Activated T-helper 17 cell treated with anti-CD3 and anti-CD28 coated beads, Interleukin-2, amount 50 U/mL, for 72 hours (primary cell): ENCODE measurements around the gene BIRC6. TPM values are rescaled to one million over a fixed set of nuclear protein-coding genes. Genes with fewer than 3 reads are reported as not detected.
A peak's percentile ranks its signal among the peaks of the same experiment; 100 is the strongest.
"Not testable (repeated sequence)": the region's sequence is repeated elsewhere in the genome, so short reads cannot be mapped to it uniquely, and the experiment has no call there.

Experiments used
- ATAC-seq: fragments of 150-1000 bp; cut with Tn5 transposase; replicated peaks from 2 replicates; pipeline ENCODE4 v1.10.0; 2021; ENCODE audit warnings: mild to moderate bottlenecking, moderate library complexity
- H3K27ac Mint-ChIP-seq: one replicate; pipeline ENCODE4 v1.8.0; 2022; ENCODE audit warnings: mixed read lengths
- H3K27me3 Mint-ChIP-seq: one replicate; pipeline ENCODE4 v1.8.0; 2022; ENCODE audit warnings: mixed read lengths
- H3K36me3 Mint-ChIP-seq: one replicate; pipeline ENCODE4 v1.8.0; 2022; ENCODE audit warnings: low read depth, mild to moderate bottlenecking, mixed read lengths
- H3K4me1 Mint-ChIP-seq: one replicate; pipeline ENCODE4 v1.8.0; 2022; ENCODE audit warnings: mixed read lengths
- H3K4me3 Mint-ChIP-seq: one replicate; pipeline ENCODE4 v1.8.0; 2022; ENCODE audit warnings: mild to moderate bottlenecking, mixed read lengths
- H3K9me3 Mint-ChIP-seq: one replicate; pipeline ENCODE4 v1.8.0; 2022; ENCODE audit warnings: mixed read lengths
- total RNA-seq, 2 donors: library from RNA; stranded (reverse); gene quantifications; one replicate each; pipeline ENCODE4 v1.2.3, GENCODE V29; 2022

Gene BIRC6
- total RNA-seq, 2 donors from 2014 or later: 114 to 117 TPM

DNA sequence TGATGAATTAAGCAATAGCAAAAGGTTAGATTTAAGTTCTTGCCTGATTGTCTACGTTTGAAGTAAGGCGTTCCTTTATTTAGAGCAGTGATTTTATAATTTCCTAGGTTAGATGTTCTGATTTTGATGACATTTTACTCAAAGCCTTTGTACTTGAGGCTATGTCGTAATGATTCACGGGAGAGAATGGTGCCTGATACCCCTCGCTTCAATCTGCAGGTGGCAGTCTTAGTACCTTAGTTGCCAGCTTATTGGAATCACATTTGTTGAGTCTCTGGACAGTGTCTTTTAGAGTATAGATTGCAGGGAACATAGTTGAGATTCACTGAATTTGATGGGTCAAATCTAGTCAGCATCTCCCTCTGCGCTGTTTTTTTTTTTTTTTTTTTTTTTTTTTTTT lies 89.5 kb downstream of the BIRC6 start:
- Mint-ChIP-seq H3K36me3 (peaks cover 83% of the 10 kb centered on the region), H3K27ac (no peak overlapping the region), H3K27me3 (no peaks in the 10 kb centered on the region), H3K9me3 (no peaks in the 10 kb centered on the region), H3K4me1 (peaks cover 5% of the 10 kb centered on the region), H3K4me3 (no peak overlapping the region)
- ATAC-seq: no peak

- peaks cover 5% of the 10 kb centered on the region for H3K4me1 Mint-ChIP-seq
Measured at GRCh38 chr2:32450851-32451250, 94.0 kb downstream of the BIRC6 start.

GRCh38 chr2:32452338-32453064 lies 95.7 kb downstream of the BIRC6 start:
- Mint-ChIP-seq H3K9me3 (no peaks in the 10 kb centered on the region), H3K4me1 (peaks cover 5% of the 10 kb centered on the region), H3K27ac (no peak overlapping the region), H3K36me3 (peaks cover 91% of the 10 kb centered on the region), H3K4me3 (no peak overlapping the region), H3K27me3 (no peaks in the 10 kb centered on the region)
- no peak for ATAC-seq

More at GRCh38 chr2:32450851-32451250, 94.0 kb downstream of the BIRC6 start:
- Mint-ChIP-seq H3K4me3 (no peak overlapping the region), H3K27ac (no peak overlapping the region), H3K36me3 (peaks cover 82% of the 10 kb centered on the region), H3K9me3 (no peaks in the 10 kb centered on the region), H3K27me3 (no peaks in the 10 kb centered on the region)
- peak; percentile 35 for ATAC-seq

GRCh38 chr2:32453242-32454062 lies 96.6 kb downstream of the BIRC6 start:
- no peaks in the 10 kb centered on the region for H3K27me3 Mint-ChIP-seq
- peaks cover 98% of the 10 kb centered on the region for H3K36me3 Mint-ChIP-seq
- no peak overlapping the region for H3K4me3 Mint-ChIP-seq
- no peak overlapping the region for H3K27ac Mint-ChIP-seq
- no peaks in the 10 kb centered on the region for H3K9me3 Mint-ChIP-seq
- H3K4me1 Mint-ChIP-seq: peaks cover 5% of the 10 kb centered on the region
- no peak for ATAC-seq

DNA sequence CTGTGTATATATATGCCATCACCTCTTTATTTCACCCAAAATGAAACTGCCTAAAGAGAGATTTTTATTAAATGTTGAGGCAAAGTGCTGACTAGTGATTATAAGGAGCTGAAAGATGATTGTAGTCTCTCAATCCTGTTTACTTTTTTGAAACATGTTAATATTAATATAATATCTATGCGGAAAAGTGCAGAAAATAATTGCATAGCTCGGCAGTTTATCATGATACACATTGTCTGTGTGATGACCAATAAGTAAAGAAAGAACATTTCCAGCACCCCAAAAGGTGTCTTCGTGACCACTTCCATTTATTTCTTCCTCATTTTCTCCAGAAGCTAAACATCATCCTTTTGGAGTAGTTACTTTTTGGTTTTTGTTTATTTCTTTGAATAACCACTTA lies 99.0 kb downstream of the BIRC6 start:
- ATAC-seq: no peak
- H3K9me3 Mint-ChIP-seq: no peaks in the 10 kb centered on the region
- H3K4me3 Mint-ChIP-seq: no peak overlapping the region
- H3K36me3 Mint-ChIP-seq: peaks cover 91% of the 10 kb centered on the region
- peaks cover 4% of the 10 kb centered on the region for H3K4me1 Mint-ChIP-seq
- H3K27ac Mint-ChIP-seq: no peak overlapping the region
- no peaks in the 10 kb centered on the region for H3K27me3 Mint-ChIP-seq

DNA sequence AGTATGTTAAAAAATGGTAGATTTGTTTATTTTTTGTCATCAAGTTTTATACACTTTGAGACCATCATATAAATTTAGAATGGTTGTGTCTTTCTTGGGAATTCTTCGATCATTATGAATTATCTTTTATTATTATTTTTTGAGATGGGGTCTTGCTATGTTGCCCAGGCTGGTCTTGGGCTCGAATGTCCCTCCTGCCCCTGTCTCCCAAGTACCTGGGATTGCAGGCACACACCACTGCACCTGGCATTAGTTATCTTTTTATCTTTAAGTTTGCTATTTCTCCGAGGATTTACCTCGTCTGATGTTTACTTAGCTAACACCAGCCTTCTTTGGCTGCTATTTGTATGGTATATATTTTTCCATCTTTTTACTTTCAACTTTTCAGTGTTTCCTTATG lies 100.0 kb downstream of the BIRC6 start:
- H3K27ac Mint-ChIP-seq: no peak overlapping the region
- no peaks in the 10 kb centered on the region for H3K4me1 Mint-ChIP-seq
- peaks cover 84% of the 10 kb centered on the region for H3K36me3 Mint-ChIP-seq
- no peak overlapping the region for H3K4me3 Mint-ChIP-seq
- H3K27me3 Mint-ChIP-seq: no peaks in the 10 kb centered on the region
- ATAC-seq: no peak
- no peaks in the 10 kb centered on the region for H3K9me3 Mint-ChIP-seq

GRCh38 chr2:32457814-32458213 lies 101.0 kb downstream of the BIRC6 start:
- ATAC-seq: no peak
- no peak overlapping the region for H3K27ac Mint-ChIP-seq
- H3K4me3 Mint-ChIP-seq: no peak overlapping the region
- no peaks in the 10 kb centered on the region for H3K27me3 Mint-ChIP-seq
- H3K36me3 Mint-ChIP-seq: peaks cover 84% of the 10 kb centered on the region
- no peaks in the 10 kb centered on the region for H3K9me3 Mint-ChIP-seq
- H3K4me1 Mint-ChIP-seq: no peaks in the 10 kb centered on the region

- not testable (repeated sequence) for H3K4me1 Mint-ChIP-seq, H3K9me3 Mint-ChIP-seq, H3K27me3 Mint-ChIP-seq, H3K4me3 Mint-ChIP-seq, ATAC-seq, H3K27ac Mint-ChIP-seq
- peaks cover 85% of the 10 kb centered on the region for H3K36me3 Mint-ChIP-seq
Measured at GRCh38 chr2:32460861-32461260, 104.0 kb downstream of the BIRC6 start.

GRCh38 chr2:32463110-32463509 lies 106.3 kb downstream of the BIRC6 start:
- ATAC-seq: no peak
- Mint-ChIP-seq H3K27me3 (no peaks in the 10 kb centered on the region), H3K4me3 (no peak overlapping the region), H3K27ac (no peak overlapping the region), H3K36me3 (peaks cover 86% of the 10 kb centered on the region), H3K4me1 (no peaks in the 10 kb centered on the region), H3K9me3 (no peaks in the 10 kb centered on the region)

GRCh38 chr2:32464431-32464830 lies 107.6 kb downstream of the BIRC6 start:
- Mint-ChIP-seq H3K27me3 (no peaks in the 10 kb centered on the region), H3K4me3 (no peak overlapping the region), H3K4me1 (no peaks in the 10 kb centered on the region), H3K36me3 (peaks cover 86% of the 10 kb centered on the region), H3K27ac (no peak overlapping the region), H3K9me3 (no peaks in the 10 kb centered on the region)
- no peak for ATAC-seq

- H3K27ac Mint-ChIP-seq: no peak overlapping the region
- H3K4me3 Mint-ChIP-seq: no peak overlapping the region
- H3K27me3 Mint-ChIP-seq: no peaks in the 10 kb centered on the region
- H3K36me3 Mint-ChIP-seq: peaks cover 97% of the 10 kb centered on the region
- ATAC-seq: no peak
- no peaks in the 10 kb centered on the region for H3K9me3 Mint-ChIP-seq
- no peaks in the 10 kb centered on the region for H3K4me1 Mint-ChIP-seq
Measured at GRCh38 chr2:32472605-32473004, 115.8 kb downstream of the BIRC6 start.

DNA sequence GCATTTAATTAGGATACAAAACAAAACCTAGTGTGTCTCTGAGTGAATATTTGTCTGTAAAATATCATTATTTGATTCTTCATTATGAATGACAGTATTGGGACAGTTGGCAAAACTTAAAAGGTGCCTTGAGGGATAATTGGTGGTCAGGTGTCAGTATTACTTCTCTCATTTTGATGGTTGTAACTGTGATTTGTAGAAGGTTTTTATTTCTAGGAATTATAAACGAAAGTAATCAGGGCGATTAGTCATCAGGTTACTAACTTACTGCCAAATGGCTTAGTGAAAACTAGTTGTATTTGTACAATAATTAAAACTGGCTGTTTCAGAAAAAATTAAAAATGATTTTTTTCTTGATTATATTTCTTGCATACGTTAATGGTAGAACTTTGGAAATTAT lies 117.6 kb downstream of the BIRC6 start:
- Mint-ChIP-seq H3K4me1 (no peaks in the 10 kb centered on the region), H3K27me3 (no peaks in the 10 kb centered on the region), H3K4me3 (no peak overlapping the region), H3K9me3 (no peaks in the 10 kb centered on the region), H3K27ac (peak overlapping the region; percentile 46), H3K36me3 (peaks cover 97% of the 10 kb centered on the region)
- peak; percentile 54 for ATAC-seq

DNA sequence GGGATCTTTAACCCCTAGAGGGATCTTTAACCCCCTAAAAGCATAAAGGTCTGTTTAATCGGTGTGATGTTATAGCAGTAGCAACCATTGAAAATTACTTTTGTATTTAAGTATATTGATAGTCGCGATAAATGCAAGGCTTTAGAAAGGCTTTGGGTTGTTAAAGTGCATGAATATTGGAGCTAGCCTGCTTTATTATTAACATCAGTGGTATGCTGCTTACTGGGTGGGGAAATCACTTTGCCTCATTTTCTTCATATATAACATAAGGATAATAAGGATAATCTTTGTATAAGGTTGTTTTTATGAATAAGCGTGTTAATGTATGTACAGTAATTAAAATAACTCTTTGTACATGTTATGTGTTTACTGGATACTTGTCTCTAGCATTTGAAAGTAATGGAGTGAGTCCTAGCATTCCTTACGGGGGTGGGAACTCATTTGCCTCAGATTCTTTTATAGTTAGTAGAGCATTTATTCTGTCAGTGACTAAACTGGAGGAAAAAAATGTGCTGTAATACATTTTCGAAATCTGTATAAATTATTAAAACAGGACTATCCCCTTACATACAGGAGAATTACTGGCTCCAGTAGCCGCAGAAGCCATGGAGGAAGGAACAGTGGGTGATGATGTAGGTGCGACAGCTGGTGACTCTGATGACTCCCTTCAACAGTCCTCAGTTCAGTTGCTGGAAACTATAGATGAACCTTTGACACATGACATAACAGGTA lies 122.2 kb downstream of the BIRC6 start:
- Mint-ChIP-seq H3K9me3 (no peaks in the 10 kb centered on the region), H3K27ac (no peak overlapping the region), H3K27me3 (no peaks in the 10 kb centered on the region), H3K36me3 (peaks cover 99% of the 10 kb centered on the region), H3K4me3 (no peak overlapping the region), H3K4me1 (no peaks in the 10 kb centered on the region)
- ATAC-seq: no peak

DNA sequence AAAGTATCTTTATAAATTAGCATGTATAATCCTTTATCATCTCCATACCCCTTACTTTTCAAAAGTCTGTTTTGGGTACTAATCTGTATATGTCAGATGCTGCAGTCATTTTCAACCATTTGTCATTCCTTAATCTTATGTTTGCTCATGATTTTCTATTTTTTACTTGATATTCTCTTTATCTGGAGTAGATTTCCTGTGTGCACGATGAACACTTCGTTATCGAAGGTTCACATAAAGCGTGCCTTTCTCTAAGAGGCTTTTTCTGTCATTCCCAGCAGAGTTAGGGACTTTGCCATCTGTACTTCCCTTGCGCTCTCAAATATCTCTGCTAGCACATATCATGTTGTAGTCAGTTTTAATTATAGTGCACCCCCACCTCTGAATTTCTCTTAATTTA lies 123.2 kb downstream of the BIRC6 start:
- ATAC-seq: no peak
- H3K9me3 Mint-ChIP-seq: no peaks in the 10 kb centered on the region
- H3K36me3 Mint-ChIP-seq: peaks cover 98% of the 10 kb centered on the region
- no peak overlapping the region for H3K27ac Mint-ChIP-seq
- no peaks in the 10 kb centered on the region for H3K27me3 Mint-ChIP-seq
- no peak overlapping the region for H3K4me3 Mint-ChIP-seq
- H3K4me1 Mint-ChIP-seq: no peaks in the 10 kb centered on the region
